Adipocyte (in vitro differentiated cells): ENCODE results near the gene MYO1D.

Experiments used
- DNase-seq: peaks from one replicate; pipeline ENCODE4 v3.0.0-alpha.2; 2015; ENCODE audit warnings: low read depth
- H3K27me3 ChIP-seq: replicated peaks from 2 replicates; pipeline ENCODE4 v1.7.0; 2013; ENCODE audit warnings: mild to moderate bottlenecking, low read length, moderate library complexity; ENCODE audit not compliant: control insufficient read depth, insufficient read depth
- H3K36me3 ChIP-seq: 2 replicates; pipeline ENCODE4 v1.7.0; 2013; ENCODE audit warnings: low read length, mild to moderate bottlenecking, moderate library complexity; ENCODE audit not compliant: control insufficient read depth, insufficient read depth, severe bottlenecking
- H3K4me1 ChIP-seq: 2 replicates; pipeline ENCODE4 v1.7.0; 2013; ENCODE audit warnings: mild to moderate bottlenecking, low read length, moderate library complexity; ENCODE audit not compliant: control insufficient read depth, insufficient read depth
- H3K4me3 ChIP-seq: 2 replicates; pipeline ENCODE4 v1.7.0; 2013; ENCODE audit warnings: mild to moderate bottlenecking, low read length, moderate library complexity
- H3K9ac ChIP-seq: 2 replicates; pipeline ENCODE4 v1.7.0; 2013; ENCODE audit warnings: mild to moderate bottlenecking, low read length, moderate library complexity
- H3K9me3 ChIP-seq: 2 replicates; pipeline ENCODE4 v1.7.0; 2013; ENCODE audit warnings: mild to moderate bottlenecking, low read length, moderate library complexity; ENCODE audit not compliant: control insufficient read depth

MYO1D gene

DNA sequence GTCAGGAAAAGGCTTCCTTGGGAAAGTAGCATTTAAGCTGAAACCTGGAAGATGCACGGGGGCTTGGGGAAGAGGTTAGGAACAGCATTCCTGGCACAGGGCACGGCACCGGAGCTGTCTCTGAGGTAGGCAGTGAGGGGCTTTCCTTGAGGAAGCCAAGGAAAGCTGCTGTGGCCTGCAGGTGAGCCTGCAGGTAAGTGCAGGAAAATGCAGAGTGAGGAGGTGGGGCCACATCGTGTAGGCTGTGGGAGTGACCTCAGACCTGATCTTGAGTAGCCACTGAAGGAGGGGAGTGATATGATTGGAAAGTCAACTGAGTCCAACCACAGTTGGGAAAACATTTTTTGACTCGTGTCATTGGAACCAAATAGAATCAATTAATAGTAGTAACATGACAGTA, 310.6 kb downstream of the MYO1D start:
- Histone ChIP-seq H3K4me1 (no peaks in the 10 kb centered on the region), H3K36me3 (peaks cover 19% of the 10 kb centered on the region), H3K9ac (no peak overlapping the region), H3K27me3 (no peaks in the 10 kb centered on the region), H3K9me3 (no peaks in the 10 kb centered on the region), H3K4me3 (no peak overlapping the region)
- DNase-seq, result no peak

DNA sequence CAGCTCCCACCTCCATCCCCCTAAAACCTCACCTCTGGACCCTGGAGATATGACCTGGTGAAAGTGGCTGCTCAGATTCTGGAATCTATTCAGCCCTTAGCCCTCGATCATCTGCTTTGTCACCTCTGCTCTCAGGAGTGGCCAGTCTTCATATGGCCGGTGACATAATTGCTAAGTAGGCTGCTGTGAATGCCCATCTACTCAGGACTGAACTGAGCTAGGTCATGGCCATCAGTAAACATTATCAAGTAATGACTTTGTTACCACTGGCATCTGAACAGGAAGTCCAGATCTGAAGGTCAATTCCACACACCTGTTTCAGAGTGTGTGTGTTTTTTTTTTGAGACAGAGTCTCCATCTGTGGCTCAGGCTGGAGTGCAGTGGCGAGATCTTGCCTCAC, 311.5 kb downstream of the MYO1D start:
- no peaks in the 10 kb centered on the region for H3K9me3 ChIP-seq
- H3K9ac ChIP-seq, result no peak overlapping the region
- DNase-seq, result no peak
- no peaks in the 10 kb centered on the region for H3K4me1 ChIP-seq
- H3K27me3 ChIP-seq, result no peaks in the 10 kb centered on the region
- no peak overlapping the region for H3K4me3 ChIP-seq
- H3K36me3 ChIP-seq, result peaks cover 19% of the 10 kb centered on the region

DNA sequence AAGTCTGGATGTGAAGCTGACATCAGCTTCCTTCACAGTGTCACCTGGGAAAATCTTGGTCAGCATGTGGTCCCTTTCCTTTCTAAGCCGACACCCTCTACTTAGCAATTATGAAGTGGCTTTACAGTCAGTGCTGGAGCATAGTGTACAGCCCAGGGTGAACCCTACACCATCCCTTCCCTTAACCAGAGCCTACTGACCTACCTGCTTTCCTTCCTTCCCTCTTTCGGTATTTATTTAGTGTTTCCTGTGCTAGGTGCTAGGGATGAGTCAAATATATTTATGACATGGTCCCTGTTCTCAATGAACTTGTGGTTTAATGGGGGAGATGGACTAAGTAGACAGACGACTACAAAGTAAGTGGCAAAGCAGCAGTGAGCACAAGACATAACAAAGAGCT, 312.6 kb downstream of the MYO1D start:
- peaks cover 19% of the 10 kb centered on the region for H3K36me3 ChIP-seq
- no peak for DNase-seq
- no peak overlapping the region for H3K9ac ChIP-seq
- no peak overlapping the region for H3K4me3 ChIP-seq
- H3K9me3 ChIP-seq, result no peaks in the 10 kb centered on the region
- peaks cover 3% of the 10 kb centered on the region for H3K4me1 ChIP-seq
- no peaks in the 10 kb centered on the region for H3K27me3 ChIP-seq

DNA sequence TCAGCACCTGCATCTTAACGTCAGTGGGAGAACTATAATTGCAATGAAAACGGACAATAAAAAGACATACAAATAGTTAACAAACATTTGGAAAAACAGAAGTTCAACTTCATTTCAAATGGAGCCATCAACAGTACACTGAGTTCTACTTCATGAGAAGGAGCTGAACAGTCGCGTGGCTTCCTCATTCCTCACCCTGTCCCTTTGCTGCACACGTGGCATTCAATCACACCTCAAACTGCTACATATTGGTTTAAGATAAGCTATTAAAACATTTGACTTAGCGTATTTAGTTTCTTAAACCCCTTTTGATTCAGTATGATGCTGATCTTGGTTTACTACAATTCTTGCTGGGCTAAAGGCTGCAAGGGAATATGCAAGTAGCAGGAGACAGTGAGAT, 313.3 kb downstream of the MYO1D start:
- Histone ChIP-seq H3K4me3 (no peak overlapping the region), H3K4me1 (peaks cover 10% of the 10 kb centered on the region), H3K9ac (no peak overlapping the region), H3K27me3 (no peaks in the 10 kb centered on the region), H3K36me3 (peaks cover 19% of the 10 kb centered on the region), H3K9me3 (no peaks in the 10 kb centered on the region)
- no peak for DNase-seq

DNA sequence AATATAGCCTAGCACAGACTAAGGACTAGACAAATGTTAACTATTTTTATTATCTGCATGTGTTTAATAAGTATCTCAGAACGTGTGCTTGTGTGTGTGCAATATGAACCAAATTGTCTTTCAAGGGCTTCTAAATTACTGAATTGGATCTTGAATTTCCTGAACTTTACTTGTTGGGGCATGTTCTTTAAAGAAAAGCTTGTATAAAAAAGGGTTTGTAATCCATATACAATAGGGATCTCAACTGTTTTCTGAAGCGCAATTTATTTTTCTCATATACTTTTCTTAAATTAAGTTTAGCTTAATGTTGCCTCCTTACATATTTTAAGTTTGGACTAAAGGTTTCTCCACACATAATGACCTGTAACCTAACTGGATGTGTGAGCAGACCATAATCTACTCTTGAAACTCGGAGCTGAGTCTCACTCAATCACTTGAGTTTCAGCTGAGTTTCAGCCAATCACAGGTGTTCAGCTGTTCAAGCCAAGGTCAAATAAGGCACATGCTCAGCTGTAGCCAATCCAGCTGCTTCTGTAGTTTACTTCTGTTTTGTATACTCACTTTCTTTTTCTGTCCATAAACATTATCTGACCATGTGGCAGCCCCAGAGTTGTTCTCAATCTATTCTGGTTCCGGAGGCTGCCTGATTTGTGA, 317.8 kb downstream of the MYO1D start:
- no peak for DNase-seq
- Histone ChIP-seq H3K36me3 (peaks cover 2% of the 10 kb centered on the region), H3K27me3 (no peaks in the 10 kb centered on the region), H3K4me1 (peaks cover 11% of the 10 kb centered on the region), H3K4me3 (no peak overlapping the region), H3K9me3 (no peaks in the 10 kb centered on the region), H3K9ac (no peak overlapping the region)

DNA sequence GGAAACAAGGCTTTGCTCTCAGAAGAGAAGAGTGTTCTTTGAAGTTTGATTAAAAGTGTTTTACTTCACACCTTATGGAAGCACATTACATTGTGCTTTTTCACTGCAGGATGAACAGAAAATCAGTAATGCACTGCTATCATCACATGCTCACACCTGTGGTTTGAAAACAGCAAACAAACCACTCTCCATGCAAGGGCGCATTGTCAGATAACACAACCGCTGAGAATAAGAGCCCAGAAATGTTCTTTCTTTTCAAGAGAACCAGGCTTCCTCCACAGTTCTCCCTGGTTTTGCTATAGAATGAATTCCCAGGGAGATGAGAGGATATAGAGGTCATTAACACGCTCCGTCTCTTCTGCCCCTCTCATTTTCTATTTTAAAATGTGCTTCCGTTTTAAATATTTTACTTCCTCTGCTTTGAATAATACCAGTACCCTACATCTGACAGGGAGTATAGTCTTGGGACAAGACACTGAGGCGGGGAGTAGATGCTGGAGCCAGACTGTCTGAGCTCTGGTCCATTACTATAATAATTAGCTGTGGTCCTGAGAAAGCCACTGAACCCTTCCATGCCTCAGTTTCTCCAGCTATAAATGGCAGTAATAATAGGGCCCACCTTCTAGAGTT, 318.5 kb downstream of the MYO1D start:
- H3K27me3 ChIP-seq, result no peaks in the 10 kb centered on the region
- H3K4me1 ChIP-seq, result peaks cover 11% of the 10 kb centered on the region
- H3K9me3 ChIP-seq, result no peaks in the 10 kb centered on the region
- peaks cover 2% of the 10 kb centered on the region for H3K36me3 ChIP-seq
- H3K9ac ChIP-seq, result no peak overlapping the region
- H3K4me3 ChIP-seq, result no peak overlapping the region
- DNase-seq, result no peak

DNA sequence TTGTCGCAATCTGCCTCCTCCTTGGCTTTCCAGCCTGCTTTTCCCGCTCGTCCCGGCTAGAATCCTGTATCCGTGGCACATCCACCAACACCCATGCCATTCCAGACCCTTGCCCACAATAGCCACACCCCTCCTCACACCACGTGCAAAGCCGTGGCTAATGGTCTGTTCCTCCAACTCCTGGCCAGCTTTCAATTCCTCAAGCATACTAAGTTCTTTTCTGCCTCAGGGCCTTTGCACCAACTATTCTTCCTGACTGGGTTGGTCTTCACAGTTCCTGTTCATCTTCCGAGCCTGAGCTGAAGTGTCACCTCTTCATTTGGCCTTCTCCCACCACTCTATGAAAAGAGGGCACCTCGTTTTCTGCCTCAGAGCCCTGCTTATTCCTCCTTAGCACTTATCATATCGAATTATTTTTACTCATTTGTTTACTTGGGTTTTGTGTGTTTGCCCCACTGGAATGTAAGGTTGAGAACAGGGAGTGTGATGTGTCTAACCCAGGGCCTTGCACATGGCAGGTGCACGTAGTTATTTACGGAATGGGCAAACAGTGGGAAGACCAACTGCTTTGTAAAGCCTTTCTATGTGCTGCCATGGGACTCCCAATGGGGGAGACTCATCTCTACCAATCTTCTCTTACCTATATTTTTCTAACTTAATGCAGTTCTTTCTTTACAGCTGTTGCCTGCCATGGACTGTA, 321.2 kb downstream of the MYO1D start:
- no peak overlapping the region for H3K9ac ChIP-seq
- DNase-seq, result no peak
- no peaks in the 10 kb centered on the region for H3K27me3 ChIP-seq
- H3K4me3 ChIP-seq, result no peak overlapping the region
- H3K4me1 ChIP-seq, result peaks cover 11% of the 10 kb centered on the region
- no peaks in the 10 kb centered on the region for H3K36me3 ChIP-seq
- H3K9me3 ChIP-seq, result no peaks in the 10 kb centered on the region

DNA sequence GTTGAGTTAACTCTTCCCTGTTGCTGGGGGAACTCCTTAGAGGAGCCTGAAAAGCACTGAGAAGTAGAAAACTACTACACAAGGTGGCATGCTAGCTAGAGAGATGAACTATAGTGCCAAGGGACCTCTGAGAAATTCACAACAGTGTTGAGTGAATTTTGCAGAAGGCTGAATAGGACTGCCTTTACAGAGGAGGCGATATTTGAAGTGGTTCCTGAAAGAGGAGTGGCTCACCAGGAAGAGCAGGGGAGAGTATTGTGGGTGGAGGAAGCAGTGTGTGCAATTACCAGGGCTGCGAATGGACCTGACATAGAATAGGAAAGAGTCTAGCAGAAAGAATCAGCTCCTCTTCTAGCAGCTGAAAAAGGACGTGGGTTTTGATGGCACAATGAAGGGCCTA, 323.8 kb downstream of the MYO1D start:
- no peaks in the 10 kb centered on the region for H3K36me3 ChIP-seq
- no peaks in the 10 kb centered on the region for H3K9me3 ChIP-seq
- H3K4me1 ChIP-seq, result no peaks in the 10 kb centered on the region
- DNase-seq, result no peak
- H3K27me3 ChIP-seq, result no peaks in the 10 kb centered on the region
- no peak overlapping the region for H3K9ac ChIP-seq
- no peak overlapping the region for H3K4me3 ChIP-seq

DNA sequence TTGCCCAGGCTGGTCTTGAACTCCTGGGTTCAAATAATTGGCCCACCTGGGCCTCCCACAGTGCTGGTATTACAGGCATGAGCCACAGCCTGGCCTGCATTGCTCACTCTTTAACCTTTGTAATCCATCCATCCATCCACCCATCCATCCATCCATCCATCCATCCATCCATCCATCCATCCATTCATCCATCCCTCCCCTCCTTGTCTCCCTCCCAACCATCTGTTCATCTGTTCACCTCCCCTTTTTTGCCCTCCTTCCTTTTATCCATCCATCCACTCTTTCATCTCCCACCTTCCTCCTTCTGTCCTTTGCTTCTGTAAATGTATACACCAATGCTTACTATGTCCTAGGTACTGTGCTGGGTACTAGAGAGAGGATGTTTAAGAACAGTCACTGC, 324.6 kb downstream of the MYO1D start:
- Histone ChIP-seq H3K4me3 (no peak overlapping the region), H3K9me3 (no peaks in the 10 kb centered on the region), H3K4me1 (no peaks in the 10 kb centered on the region), H3K27me3 (no peaks in the 10 kb centered on the region), H3K9ac (no peak overlapping the region), H3K36me3 (no peaks in the 10 kb centered on the region)
- DNase-seq, result no peak

DNA sequence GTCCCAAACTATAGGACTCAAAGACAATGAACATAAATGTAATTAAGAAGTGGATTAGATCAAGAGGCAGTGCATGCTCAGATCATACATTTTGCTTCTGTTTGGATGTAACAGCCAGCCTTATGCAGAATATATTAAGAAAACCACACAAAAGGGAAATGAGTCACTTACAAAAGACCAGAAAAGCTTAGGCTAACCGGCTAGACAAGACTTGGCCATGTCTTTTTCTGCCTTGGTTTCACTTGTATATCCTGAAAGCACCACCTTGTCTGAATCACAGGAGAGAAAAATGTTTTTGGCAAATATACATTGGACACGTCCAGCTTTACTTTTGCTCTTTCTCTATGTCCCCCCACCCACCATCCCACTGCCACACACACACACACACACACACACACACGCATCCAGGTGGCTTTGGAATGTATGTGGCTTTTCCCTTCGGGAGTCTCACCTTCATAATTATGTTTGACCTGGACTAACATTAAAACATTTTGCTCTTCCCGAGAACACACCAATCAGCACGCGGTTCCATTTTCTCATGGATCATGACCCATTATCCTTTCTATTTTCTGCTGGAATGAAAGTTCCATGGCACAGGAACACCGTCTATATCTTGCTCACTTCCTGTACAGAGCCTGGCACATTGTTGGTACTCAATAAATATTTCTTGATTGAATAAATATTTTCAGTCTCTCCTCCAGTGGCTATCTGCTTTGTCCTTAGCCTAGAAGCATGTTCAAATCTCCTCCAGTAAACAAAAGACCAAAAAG, 325.6 kb downstream of the MYO1D start:
- Histone ChIP-seq H3K4me3 (no peak overlapping the region), H3K4me1 (no peaks in the 10 kb centered on the region), H3K36me3 (no peaks in the 10 kb centered on the region), H3K9ac (no peak overlapping the region), H3K9me3 (no peaks in the 10 kb centered on the region), H3K27me3 (no peaks in the 10 kb centered on the region)
- peak; percentile 1 for DNase-seq

DNA sequence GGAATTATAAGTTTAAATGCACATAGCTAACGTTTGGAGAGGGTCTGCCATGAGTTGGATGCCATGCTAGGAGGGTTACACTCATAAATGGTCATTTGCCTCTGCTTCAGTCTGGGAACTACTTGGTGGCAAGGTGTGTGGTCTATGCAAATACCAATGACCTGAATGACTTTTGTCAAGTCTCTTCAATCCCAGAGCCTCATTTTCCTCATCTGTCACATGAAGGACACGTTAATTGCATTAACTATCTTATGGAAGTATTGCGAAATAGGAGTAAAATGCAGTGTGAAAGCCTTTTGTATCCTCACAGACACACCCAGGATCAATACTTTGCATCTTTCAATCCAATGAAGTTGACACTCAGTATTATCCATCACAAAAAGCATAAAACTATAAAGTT, 327.4 kb downstream of the MYO1D start:
- no peak for DNase-seq

More for the DNA sequence above, 327.4 kb downstream of the MYO1D start:
- no peaks in the 10 kb centered on the region for H3K36me3 ChIP-seq
- H3K9ac ChIP-seq, result no peak overlapping the region
- no peaks in the 10 kb centered on the region for H3K9me3 ChIP-seq
- no peaks in the 10 kb centered on the region for H3K27me3 ChIP-seq
- no peaks in the 10 kb centered on the region for H3K4me1 ChIP-seq
- H3K4me3 ChIP-seq, result no peak overlapping the region
